ENCODE measurements around the gene PCDHGB7. TPM values are rescaled to one million over a fixed set of nuclear protein-coding genes. Genes with fewer than 3 reads are reported as not detected.
"Not testable (repeated sequence)": the region's sequence is repeated elsewhere in the genome, so short reads cannot be mapped to it uniquely, and the experiment has no call there.

Gene PCDHGB7
- polyA plus RNA-seq (2011; rRNA removed) (7.6 and 9.6 TPM in 2 replicates), polyA minus RNA-seq (2011; rRNA and poly(A)+ RNA removed) (14.5 and 19.4 TPM in 2 replicates)

DNA sequence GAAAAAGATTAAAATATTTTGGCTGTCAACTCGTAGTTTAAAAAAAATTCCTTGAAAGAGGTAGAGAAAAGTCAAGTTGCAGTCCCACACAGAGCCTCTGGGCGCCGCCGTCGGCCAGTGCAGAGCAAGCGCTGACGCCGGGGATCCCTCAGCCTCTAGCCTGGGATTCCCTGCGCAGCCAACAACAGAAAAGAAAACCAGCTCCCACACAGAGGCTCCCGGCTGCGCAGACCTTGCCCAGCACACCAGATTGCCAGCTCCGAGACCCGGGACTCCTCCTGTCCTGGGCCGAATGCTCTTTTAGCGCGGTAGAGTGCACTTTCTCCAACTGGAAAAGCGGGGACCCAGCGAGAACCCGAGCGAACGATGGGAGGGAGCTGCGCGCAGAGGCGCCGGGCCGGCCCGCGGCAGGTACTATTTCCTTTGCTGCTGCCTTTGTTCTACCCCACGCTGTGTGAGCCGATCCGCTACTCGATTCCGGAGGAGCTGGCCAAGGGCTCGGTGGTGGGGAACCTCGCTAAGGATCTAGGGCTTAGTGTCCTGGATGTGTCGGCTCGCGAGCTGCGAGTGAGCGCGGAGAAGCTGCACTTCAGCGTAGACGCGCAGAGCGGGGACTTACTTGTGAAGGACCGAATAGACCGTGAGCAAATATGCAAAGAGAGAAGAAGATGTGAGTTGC lies at the start of gene PCDHGB7:
PCDHGB7 (plus strand) TSS at position 184 of the 679 bp plus-strand sequence; CDS start at position 367, 183 bp downstream.
- DNase-seq (ENCODE audit: low read depth); H3K27me3 ChIP-seq (ENCODE audit: control insufficient read depth, insufficient read depth, low read length); POLR2A ChIA-PET; H3K36me3 ChIP-seq (ENCODE audit: control insufficient read depth, insufficient read depth, low read length): not testable (repeated sequence)
- TF ChIP-seq, protein P1, sequence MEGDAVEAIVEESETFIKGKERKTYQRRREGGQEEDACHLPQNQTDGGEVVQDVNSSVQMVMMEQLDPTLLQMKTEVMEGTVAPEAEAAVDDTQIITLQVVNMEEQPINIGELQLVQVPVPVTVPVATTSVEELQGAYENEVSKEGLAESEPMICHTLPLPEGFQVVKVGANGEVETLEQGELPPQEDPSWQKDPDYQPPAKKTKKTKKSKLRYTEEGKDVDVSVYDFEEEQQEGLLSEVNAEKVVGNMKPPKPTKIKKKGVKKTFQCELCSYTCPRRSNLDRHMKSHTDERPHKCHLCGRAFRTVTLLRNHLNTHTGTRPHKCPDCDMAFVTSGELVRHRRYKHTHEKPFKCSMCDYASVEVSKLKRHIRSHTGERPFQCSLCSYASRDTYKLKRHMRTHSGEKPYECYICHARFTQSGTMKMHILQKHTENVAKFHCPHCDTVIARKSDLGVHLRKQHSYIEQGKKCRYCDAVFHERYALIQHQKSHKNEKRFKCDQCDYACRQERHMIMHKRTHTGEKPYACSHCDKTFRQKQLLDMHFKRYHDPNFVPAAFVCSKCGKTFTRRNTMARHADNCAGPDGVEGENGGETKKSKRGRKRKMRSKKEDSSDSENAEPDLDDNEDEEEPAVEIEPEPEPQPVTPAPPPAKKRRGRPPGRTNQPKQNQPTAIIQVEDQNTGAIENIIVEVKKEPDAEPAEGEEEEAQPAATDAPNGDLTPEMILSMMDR (IDR thresholded peaks at IDR 0.05; ENCODE audit: insufficient read depth, low read depth, low read length), result peak; percentile 81
- H3K4me3 ChIP-seq (ENCODE audit: low read depth, low read length), result peak within 1 kb of the TSS; percentile 47
- CTCF ChIA-PET, result interaction anchor here (0.6 to 7.6 kb wide), 42 partner anchors 9 to 235 kb away, joined by 3 to 112 read pairs (median 4); partner anchors contain the start of genes PCDHB14, PCDHGA1, PCDHGA12 and PCDHGA5

DNA sequence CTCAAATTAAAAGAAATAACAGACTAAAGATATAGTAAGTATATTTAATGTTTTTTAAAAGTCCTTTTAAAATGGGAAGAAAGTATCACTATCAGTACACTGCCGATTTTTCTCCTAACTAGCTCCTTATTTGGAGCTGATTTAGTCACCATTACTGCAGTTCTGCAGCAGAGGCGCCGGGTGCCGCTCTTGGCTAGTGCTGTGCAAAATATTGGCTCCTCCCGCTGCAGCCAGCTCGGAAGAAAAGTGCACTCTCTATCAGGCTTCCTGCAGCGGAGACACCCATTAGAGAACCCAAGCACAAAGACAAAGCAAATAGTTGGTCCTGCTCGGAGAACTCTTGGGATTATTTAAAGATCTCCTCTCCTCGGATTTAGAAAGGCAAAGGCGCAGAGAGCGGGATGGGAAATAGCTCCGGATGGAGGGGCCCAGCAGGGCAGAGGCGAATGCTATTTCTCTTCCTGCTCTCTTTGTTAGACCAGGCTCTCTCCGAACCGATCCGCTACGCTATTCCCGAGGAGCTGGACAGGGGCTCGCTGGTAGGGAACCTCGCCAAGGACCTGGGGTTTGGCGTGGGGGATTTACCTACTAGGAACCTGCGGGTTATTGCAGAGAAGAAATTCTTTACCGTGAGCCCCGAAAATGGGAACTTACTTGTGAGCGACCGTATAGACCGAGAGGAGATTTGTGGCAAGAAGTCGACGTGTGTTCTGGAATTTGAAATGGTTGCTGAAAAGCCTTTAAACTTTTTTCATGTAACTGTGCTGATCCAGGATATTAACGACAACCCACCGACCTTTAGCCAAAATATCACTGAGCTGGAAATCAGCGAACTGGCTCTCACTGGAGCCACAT lies 47.3 kb upstream of the PCDHGB7 start, which contains the start of gene PCDHGB3:
PCDHGB3 (plus strand) TSS at position 249 of the 855 bp plus-strand sequence; CDS start at position 402, 153 bp downstream.
- H3K27me3 ChIP-seq (ENCODE audit: control insufficient read depth, insufficient read depth, low read length), result no peaks in the 10 kb centered on the region; the same call in none of the 2 replicates
- H3K4me3 ChIP-seq (ENCODE audit: low read depth, low read length), result peak within 1 kb of the TSS; percentile 24
- ChIA-PET POLR2A (interaction anchor here (0.6 kb wide), 1 partner anchor 198 kb away, joined by 3 read pairs; no protein-coding TSS in a partner anchor), CTCF (interaction anchor here (0.8 to 3.5 kb wide), 30 partner anchors 10 to 197 kb away, joined by 3 to 18 read pairs (median 4); partner anchors contain the start of genes PCDHB12, PCDHB9, PCDHGA10 and PCDHGA11)
- no peaks in the 10 kb centered on the region for H3K36me3 ChIP-seq (ENCODE audit: control insufficient read depth, insufficient read depth, low read length)
- TF ChIP-seq, protein P1 (IDR thresholded peaks at IDR 0.05; ENCODE audit: insufficient read depth, low read depth, low read length), result peak; percentile 61
- DNase-seq (ENCODE audit: low read depth), result no peak

- H3K4me3 ChIP-seq (ENCODE audit: low read depth, low read length), result no peak overlapping the region
- TF ChIP-seq, protein P1 (IDR thresholded peaks at IDR 0.05; ENCODE audit: insufficient read depth, low read depth, low read length), result no peak
- no peaks in the 10 kb centered on the region for H3K36me3 ChIP-seq (ENCODE audit: control insufficient read depth, insufficient read depth, low read length)
- no peak for DNase-seq (ENCODE audit: low read depth)
- ChIA-PET POLR2A (no interaction called here), CTCF (interaction anchor here (0.7 to 3.5 kb wide), 9 partner anchors 8 to 195 kb away, joined by 3 to 18 read pairs (median 4); partner anchors contain the start of genes PCDHGA10, PCDHGA7, PCDHGB1 and PCDHGB4)
- no peaks in the 10 kb centered on the region; the same call in 1 of the 2 replicates for H3K27me3 ChIP-seq (ENCODE audit: control insufficient read depth, insufficient read depth, low read length)
Observed at GRCh38 chr5:141371572-141372475, 45.7 kb upstream of the PCDHGB7 start.

DNA sequence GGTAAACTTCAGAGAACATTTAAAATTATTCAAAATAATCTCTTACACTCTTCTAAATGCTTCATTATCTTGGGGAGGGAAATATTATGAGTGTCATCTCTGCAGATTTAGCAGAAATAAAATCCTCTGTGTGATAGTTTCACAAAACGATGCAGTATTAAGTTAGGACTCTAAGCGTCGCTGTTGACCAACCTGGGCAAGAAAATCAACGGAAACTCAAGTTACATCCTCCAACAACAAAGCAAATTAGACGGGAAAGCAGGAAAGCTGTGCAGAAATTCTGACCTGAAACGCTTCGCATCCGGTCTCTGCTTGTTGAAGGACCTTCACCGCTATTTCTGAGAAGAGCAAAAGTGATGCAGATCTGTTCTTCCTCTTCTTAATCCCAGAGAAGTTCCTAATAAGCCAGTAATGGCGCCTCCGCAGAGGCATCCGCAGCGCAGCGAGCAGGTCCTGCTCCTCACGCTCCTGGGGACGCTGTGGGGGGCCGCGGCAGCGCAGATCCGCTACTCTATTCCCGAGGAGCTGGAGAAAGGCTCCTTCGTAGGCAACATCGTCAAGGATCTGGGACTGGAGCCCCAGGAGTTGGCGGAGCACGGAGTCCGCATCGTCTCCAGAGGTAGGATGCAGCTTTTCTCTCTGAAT lies 43.7 kb upstream of the PCDHGB7 start, which contains the start of gene PCDHGA6:
PCDHGA6 (plus strand) TSS at position 219 of the 645 bp plus-strand sequence; CDS start at position 412, 193 bp downstream.
- DNase-seq (ENCODE audit: low read depth), result no peak
- H3K4me3 ChIP-seq (ENCODE audit: low read depth, low read length), result peak within 1 kb of the TSS; percentile 30
- ChIA-PET CTCF (interaction anchor here (0.9 to 2.2 kb wide), 13 partner anchors 10 to 192 kb away, joined by 3 to 14 read pairs (median 4); partner anchors contain the start of genes PCDHGA11, PCDHGA4, PCDHGA5 and PCDHGB6), POLR2A (no interaction called here)
- H3K36me3 ChIP-seq (ENCODE audit: control insufficient read depth, insufficient read depth, low read length), result no peaks in the 10 kb centered on the region
- TF ChIP-seq, protein P1 (IDR thresholded peaks at IDR 0.05; ENCODE audit: insufficient read depth, low read depth, low read length), result peak; percentile 56; the same call in 1 of the 2 replicates
- no peaks in the 10 kb centered on the region; the same call in 1 of the 2 replicates for H3K27me3 ChIP-seq (ENCODE audit: control insufficient read depth, insufficient read depth, low read length)

All from BJ (cell line).